Mesenteric fat pad (tissue), 1 donor: ENCODE measurements around the gene NHEJ1. TPM values are rescaled to one million over a fixed set of nuclear protein-coding genes. Genes with fewer than 3 reads are reported as not detected.

Experiments
- DNase-seq: peaks from one replicate; pipeline ENCODE4 v3.0.0-alpha.2; 2020; ENCODE audit warnings: low spot score
- microRNA-seq: library from miRNA; unstranded; fragments of <30 nt; microRNA quantifications from one replicate; pipeline ENCODE4 v1.2.0, GENCODE V29; 2020; ENCODE audit warnings: borderline number of aligned reads
- total RNA-seq: library from RNA; stranded (reverse); fragmentation: NEBNext Ultra II Directional; extraction: Animal tissue kit (Norgen Biotek cat#: 25700); gene quantifications from one replicate; pipeline ENCODE4 v1.2.1, GENCODE V29; 2021
- donor health status: DM: yes; HTN: yes; CAD: no.

The NHEJ1 gene
- total RNA-seq, 1 donor from 2014 or later = 13.8 TPM

- no peak for DNase-seq
These were observed 130.3 kb downstream of the NHEJ1 start for GRCh38 chr2:219030177-219030940.

DNA sequence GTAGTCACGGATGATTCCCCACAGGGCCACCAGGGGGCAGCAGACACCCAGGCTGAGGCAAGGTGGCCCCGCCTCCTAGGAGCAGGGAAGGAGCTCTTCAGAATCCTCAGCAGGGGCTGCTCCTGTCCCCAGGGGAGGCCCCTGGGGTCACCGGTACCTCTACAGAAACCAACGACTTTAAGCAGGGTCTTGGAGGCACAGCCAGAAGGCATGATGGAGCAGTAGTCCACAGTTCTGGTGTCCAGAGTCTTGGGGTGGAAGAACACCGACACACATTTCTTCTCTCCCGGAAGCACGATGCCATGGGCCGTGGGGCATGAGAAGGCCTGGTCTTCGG is 130.8 kb downstream of the NHEJ1 start:
- peak; percentile 93 for DNase-seq

DNA sequence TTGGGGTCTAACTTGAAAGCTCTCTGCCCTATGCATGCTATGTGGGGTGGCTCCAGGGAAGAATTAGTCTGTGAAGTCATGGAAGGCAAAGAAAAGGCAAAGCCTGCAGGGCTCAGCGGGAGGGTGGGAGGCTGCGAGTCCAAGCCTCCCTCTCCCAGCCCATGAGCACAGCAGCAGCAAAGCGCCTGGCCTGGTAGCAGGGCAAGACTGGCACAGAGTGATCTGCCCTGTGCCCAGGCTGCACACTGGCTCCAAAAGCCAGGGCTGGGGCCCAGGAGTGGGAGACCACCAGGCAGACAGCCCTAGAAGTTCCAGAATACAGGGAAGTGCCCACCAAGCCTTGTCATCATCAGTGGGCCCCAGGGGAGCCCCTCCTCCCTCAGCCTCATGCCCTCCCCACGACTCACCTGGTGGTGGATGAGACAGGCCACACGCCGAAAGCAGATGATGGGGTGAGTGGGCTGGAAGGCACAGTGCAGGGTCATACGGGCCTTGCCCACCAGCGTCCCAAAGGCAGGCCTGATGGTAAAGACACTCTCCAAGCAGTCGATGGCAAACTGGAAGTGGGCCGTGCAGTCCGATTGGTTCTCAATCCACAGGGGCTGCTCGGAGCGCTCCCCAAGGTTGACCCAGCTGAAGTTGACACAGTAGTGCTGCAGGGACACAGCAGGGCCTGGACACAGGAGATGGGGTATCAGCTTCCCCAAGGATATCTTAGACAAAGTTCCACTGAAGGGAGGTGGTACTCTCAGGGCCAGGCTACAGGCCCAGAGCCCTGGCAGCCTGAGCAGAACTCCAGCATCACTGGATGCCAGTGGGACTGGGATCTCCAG is 131.4 kb downstream of the NHEJ1 start:
- DNase-seq = no peak

DNA sequence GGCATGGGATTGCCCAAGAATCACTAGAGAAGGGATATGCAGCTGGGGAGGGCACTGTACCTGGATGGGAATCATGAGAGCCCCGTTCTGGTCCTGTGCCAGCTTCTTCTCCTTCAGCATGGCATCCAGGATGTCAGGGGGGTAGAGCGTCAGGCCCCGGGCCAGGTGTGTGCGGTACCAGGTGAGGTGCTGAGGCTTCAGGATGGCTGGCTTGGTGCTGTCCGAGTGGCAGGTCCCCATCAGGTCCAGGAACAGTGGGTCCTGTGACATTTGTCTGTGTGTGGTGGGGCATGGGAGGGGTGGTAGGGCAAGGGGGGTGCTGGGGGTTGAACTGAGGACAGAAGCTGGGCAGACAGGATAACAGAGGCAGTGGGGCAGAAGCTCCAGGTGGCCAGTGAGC is 132.5 kb downstream of the NHEJ1 start:
- DNase-seq = no peak

GRCh38 chr2:219027511-219028055 is 133.0 kb downstream of the NHEJ1 start:
- no peak for DNase-seq

GRCh38 chr2:219026946-219027345 is 133.7 kb downstream of the NHEJ1 start:
- no peak for DNase-seq

DNA sequence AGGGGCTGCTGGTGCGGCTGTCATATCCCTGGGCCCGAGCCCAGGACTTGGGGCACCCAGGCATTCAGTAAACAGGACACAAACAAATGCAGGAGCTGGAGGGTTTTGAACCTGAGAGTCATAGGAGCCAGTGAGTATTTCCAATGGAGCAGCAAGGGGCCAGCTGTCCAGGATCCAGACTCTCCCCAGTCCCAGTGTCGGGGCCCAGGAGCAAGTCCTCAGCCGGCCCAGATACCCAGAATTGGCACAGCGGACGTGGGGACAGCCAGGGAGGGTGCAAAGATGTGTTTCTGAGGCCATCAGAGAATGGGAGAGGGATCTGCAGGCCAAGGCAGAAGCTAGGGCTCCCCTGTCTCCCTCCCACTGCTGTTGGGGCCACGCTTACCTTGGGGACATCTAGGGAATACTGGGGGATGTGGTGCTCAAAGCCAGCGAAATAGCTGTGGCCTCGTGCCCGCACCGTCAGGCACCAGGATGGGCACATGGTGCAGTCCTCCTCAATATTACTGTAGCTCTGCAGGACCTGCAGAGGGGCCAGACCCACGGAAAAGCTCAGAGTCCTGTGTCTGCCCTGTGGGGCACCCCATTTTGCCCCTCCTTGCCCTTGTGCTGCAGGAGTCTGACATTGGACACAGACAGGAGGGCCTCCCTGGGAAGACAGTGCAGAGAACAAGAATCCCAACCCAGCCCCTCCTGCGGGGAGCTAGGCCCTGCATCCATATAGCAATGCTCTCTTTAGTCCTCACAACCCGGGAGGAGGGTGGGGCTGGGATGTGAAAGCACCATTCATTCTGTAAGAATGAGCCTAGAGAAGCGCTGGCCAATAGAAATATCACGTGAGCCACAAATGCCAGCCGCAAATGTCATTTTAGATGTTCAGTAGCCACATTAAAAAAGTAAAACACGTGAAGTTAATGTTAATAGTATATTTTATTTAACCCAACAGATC is 134.7 kb downstream of the NHEJ1 start:
- DNase-seq = no peak

Small RNA genes within 50 kb of the gene (microRNA-seq; reads per million reads assigned to microRNA genes)
- not detected for gene MIR3131

Other genes starting within 250 kb of the NHEJ1 start
- not detected for gene CDK5R2, start 201.1 kb downstream of the NHEJ1 start, total RNA-seq
- gene FEV, start 175.6 kb downstream of the NHEJ1 start, total RNA-seq = not detected
- not detected for gene CRYBA2, start 167.4 kb downstream of the NHEJ1 start, total RNA-seq
- not detected for gene CFAP65, start 119.3 kb downstream of the NHEJ1 start, total RNA-seq
- gene IHH, start 99.9 kb downstream of the NHEJ1 start, total RNA-seq = 0.26 TPM
- 0.93 TPM for gene SLC23A3, start 9.2 kb upstream of the NHEJ1 start, total RNA-seq
- gene CNPPD1, start 16.1 kb upstream of the NHEJ1 start, total RNA-seq = 82.8 TPM
- 68.1 TPM for gene RETREG2, start 17.5 kb upstream of the NHEJ1 start, total RNA-seq
- 31.3 TPM for gene ZFAND2B, start 46.0 kb upstream of the NHEJ1 start, total RNA-seq
- 36.5 TPM for gene ABCB6, start 58.1 kb upstream of the NHEJ1 start, total RNA-seq
- 59.0 TPM for gene ATG9A, start 68.8 kb upstream of the NHEJ1 start, total RNA-seq
- 15.9 TPM for gene ANKZF1, start 69.0 kb upstream of the NHEJ1 start, total RNA-seq
- gene GLB1L, start 84.6 kb upstream of the NHEJ1 start, total RNA-seq = 13.5 TPM
- 16.1 TPM for gene STK16, start 84.7 kb upstream of the NHEJ1 start, total RNA-seq
- gene TUBA4B, start 92.4 kb upstream of the NHEJ1 start, total RNA-seq = not detected
- gene TUBA4A, start 93.1 kb upstream of the NHEJ1 start, total RNA-seq = 21.7 TPM
- 67.5 TPM for gene DNAJB2, start 118.6 kb upstream of the NHEJ1 start, total RNA-seq
- gene PTPRN, start 148.6 kb upstream of the NHEJ1 start, total RNA-seq = not detected
- not detected for gene RESP18, start 171.9 kb upstream of the NHEJ1 start, total RNA-seq
- gene DNPEP, start 227.1 kb upstream of the NHEJ1 start, total RNA-seq = 78.6 TPM